CD4-positive, alpha-beta T cell treated with Interleukin-6 at 100 ng/mL for 8 hours (primary cell): Measurements from ENCODE around the gene UTP25.

Experiments
- DNase-seq: peaks from one replicate; pipeline ENCODE4 v3.0.0-alpha.2; 2020; ENCODE audit warnings: mixed read lengths, low spot score

UTP25 gene

DNA sequence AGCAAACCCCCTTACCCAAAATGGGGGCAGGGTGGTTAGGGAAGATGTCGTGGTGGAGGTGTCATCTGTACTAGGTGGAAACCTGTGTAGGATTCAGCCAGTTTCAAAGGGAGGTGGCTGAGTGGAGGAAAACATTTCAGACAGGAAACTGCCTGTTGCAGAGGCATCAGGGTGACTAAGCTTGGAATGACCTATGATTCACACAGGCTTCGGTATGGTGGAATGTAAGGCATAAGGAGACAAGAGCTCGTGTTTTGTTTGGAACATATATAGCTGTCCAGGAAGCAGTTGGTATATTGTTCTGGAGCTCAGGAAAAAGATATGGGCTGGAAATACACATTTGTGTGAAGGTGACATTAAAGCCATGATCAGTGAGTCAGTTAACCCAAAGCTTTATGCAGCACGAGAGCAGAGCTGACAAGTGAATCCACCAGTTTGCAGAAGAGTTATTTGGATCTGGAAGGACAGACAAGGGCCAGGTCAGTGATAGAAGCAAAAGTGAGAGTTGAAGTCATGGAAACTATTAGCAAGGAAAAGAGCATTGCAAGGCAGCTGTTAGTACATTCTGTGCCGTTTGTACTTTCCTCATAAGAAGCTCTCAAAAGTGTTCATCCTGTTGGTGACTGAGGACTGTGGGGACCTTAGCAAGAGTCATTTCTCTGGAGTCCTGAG is 12.2 kb downstream of the UTP25 start:
- no peak for DNase-seq

DNA sequence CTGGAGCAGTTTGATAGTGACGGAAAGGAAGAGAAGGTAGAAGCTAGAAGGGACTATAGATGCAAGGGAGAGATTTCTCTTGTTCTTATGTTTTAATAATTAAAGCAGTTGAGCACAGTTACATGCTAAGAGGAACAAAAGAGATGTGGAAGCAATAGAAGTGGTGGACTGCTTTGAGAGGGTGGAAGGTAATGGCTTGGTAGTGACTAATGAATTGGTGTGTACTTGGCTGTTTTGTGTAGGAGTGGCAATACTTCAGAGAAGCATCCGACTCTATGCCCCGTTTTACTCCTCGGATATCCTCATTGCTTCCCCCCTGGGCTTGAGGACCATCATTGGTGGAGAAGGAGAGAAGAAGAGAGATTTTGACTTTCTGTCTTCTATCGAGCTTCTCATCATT is 12.8 kb downstream of the UTP25 start:
- no peak for DNase-seq

DNA sequence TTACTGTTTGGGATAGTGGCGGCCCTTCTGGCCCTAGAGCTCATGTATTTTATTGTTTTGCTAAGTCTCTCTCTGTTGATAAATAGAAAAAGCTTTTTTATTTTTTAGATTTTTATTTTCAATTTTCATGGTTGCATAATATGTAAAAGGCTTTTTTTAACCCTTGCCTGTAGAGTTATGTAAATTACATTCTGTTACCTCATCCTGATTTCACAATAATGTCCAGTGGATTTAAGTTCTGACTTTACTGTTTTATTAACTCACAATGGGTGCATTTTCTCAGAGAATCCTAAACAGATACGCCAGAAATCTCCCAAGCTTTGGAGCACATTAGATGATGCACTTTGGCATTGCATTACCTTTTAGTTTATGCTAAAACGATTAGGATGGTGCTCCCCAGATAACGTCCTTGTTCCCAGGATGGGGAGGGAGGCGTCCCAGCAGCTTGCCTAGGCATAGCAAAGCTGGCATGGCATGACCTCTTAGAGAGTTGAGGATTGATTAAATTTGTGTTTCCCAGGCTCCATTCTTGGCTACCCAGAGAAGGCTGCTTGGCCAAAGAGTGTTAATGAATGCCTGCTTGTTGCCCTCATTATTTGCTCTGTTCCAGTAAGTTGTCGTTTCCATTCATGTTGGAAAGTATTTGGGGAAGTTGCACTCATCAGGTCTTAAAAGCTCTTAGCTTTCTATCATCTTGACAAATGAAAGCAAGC is 17.1 kb downstream of the UTP25 start:
- no peak for DNase-seq

DNA sequence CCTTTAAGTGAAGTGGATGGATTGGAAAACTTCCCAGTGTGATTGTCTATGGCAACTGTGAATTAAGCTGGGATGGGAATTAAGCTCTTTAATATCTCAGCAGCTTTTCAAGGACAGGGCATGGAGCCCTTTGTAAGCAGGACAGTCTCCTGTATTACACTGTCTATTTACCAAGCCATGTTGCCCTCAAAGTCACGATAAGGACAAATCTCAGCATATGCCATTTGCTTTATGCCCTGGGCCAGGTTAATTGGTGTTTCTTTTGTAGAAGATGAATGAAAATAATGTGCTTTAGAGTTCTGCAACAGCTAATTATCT is 17.6 kb downstream of the UTP25 start:
- DNase-seq = no peak

DNA sequence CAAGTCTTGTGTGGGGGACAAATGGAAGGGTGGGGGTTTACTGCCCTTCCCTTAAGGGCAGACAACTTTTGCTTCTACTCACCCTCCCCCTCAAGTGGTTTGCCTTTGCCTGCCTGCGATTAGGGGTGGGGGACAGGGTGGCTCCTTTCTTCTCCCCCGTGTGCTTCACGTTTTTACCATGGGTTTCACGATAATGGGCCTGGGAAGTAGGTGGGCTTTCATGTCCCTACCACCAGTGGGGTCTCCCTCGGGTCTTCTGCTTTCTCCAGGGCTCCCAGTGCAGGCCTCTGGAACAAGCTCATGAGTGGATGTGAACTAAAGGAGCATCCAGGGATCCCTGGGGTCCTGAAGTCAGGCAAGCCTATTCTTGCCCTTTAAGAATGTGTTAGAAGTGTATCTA is 21.6 kb downstream of the UTP25 start:
- no peak for DNase-seq

DNA sequence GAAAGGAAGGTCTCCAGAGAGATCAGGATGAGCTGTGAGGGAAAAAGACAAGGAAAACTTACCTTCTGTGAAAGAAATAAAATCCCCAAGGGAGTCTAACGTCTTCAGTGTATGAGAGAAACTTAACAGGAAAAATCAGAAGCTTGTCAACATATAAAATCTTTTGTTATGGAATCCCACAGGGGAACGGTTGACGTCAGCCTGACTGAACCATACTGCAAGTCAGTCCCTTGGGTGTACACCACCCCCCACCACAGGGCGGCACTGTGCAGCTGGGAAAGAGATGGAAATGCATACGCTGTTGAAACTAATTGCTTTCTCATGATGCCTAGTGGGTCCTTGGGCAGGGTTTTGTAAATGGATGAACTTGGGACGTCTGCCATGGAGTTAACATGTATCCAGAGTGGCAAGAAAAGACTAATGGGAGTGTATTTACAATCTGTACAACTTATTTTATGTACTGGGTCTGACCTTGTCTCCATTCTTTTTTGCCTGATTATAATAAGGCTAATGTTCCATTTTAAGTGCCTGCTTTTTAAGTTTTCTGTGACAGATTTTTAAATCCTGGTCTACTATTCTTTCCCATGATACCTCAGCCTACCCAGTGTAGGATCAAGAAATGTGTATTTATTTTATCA is 22.7 kb downstream of the UTP25 start:
- no peak for DNase-seq

DNA sequence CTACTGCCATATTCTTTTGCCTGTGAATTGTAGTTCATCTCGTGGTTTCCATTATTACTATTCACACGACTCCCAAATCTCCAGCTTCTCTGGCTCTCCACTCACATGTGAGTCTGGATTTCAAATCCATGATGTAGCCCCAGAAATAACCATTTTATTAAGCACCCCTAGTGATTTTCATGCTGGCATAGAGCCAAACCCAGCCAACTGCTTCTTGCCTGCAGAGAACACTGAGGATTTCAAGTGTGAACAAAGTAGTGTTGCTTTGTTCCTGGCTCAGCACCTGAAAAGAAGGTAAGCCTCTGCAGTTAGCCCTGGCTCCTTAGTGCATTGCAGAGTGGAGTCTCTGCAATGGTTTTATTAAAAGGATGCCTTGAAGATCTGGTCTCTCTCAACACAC is 25.9 kb downstream of the UTP25 start:
- DNase-seq = no peak

DNA sequence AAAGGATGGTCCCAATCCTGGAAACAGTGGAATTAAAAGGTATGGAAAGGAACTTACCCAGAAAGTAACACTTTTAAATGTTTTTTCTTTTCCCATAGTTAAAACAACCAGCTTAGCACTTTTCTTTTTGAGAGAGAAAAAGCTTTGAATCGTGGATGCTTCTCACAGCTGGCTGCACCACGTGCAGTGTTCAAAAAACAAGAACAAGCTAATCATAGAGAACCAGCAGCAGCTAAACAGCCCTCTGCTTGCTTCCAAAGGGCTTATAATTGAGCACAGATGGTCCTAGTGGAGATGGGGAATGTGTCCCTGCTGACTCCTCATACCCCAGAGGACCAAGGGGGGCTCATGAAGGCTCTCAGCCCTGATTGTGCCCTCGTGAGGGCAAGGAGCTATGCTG is 26.4 kb downstream of the UTP25 start:
- no peak for DNase-seq

DNA sequence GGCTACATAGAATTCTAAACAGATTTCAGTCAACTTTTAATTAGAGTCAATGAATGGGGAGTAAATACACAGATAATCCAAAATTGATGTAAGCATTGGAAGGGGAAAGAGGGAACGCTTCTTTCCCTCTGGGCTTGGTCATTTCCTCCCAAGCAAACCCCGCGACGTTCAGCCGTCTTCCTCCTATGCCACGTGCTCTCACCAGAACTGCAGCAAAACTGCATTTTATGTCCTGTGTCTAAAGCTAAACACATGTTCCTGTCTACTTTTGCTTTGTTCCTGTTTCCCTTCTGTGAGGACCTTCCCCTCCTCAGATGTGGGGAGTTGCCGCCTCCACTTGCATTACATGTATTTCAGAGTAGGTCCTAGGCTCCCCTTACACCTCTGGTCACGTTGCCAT is 27.2 kb downstream of the UTP25 start:
- DNase-seq = no peak

DNA sequence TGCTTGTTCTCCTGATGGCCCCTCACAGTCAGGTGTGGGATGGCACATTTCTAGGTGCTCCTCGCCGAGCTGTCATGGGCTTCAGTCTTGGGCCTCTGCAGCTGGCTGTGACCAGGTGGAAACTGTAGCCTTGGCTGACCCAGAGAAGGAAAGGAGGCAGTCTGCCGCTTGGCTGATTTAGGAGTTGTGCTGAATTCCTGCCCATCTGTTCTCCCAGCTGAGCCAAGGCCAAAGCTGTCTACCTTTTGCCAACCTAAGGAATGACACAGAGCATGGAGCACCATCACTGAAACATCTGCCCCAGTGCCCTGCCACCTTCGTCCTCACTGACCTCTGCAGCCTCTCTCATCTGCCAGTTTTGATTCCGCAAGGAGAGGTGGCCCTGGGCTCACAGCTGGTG is 27.9 kb downstream of the UTP25 start:
- no peak for DNase-seq

DNA sequence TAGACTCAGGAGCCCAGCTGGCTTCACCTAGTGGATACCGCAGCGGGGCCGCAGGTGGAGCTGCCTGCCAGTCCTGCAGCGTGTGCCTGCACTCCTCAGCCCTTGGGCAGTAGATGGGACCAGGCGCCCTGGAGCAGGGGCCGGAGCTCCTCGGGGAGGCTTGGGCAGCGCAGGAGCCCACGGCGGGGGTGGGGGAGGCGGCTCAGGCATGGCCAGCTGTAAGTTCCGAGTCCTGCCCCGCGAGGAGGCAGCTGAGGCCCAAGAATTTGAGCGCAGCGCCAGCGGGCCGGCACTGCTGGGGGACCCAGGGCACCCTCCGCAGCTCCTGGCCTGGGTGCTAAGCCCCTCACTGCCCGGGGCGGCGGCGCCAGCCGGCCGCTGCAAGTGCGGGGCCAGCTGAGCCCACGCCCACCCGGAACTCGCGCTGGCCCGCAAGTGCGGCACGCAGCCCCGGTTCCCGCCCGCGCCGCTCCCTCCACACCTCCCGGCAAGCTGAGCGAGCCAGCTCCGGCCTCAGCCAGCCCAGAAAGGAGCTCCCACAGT is 30.9 kb downstream of the UTP25 start:
- no peak for DNase-seq

DNA sequence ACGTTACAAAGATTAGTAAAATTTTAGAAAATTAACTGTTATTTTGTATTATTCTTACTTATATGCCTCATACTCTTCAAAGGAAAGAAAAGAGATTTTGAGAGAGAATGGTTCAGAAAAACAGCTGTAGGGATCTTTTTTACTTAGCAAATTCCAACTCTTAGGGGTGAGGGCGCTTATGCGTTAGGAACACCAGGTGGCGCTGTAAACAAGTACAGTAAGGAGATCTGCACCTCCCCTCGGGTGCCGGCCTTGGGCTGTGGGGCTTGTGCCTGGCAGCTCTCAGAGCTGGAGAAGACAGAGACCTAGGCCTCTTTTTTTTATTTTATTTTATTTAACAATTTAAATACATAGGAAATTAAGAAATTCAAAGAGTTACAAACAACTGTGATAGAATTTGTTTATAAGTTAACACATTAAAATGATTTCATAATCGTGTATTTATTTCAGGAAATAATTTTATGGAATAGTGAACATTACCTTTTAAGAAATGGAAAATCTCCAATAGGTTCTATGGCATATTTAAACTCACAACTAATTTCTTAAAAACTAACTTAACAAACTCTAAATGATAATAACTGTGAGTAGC is 32.6 kb downstream of the UTP25 start:
- peak; percentile 67 for DNase-seq

DNA sequence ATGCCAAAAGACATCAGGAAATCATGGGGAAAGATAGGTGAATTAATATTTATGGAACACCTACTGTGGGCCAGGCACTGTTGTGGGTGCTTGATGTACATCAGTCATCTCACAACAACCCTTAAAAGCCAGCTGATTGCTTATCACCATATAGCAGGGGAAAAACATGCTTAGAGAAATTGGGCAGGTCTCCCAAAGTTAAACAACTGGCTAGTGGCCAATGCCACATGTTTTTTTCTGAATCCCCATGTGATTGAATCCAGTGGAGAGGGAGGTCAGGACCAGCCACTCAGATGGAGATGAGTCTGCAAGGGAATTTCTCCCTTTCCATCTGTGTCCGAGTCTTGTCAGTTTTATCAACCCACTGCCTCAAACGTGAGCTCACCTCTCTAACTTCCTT is 33.5 kb downstream of the UTP25 start:
- DNase-seq = no peak

DNA sequence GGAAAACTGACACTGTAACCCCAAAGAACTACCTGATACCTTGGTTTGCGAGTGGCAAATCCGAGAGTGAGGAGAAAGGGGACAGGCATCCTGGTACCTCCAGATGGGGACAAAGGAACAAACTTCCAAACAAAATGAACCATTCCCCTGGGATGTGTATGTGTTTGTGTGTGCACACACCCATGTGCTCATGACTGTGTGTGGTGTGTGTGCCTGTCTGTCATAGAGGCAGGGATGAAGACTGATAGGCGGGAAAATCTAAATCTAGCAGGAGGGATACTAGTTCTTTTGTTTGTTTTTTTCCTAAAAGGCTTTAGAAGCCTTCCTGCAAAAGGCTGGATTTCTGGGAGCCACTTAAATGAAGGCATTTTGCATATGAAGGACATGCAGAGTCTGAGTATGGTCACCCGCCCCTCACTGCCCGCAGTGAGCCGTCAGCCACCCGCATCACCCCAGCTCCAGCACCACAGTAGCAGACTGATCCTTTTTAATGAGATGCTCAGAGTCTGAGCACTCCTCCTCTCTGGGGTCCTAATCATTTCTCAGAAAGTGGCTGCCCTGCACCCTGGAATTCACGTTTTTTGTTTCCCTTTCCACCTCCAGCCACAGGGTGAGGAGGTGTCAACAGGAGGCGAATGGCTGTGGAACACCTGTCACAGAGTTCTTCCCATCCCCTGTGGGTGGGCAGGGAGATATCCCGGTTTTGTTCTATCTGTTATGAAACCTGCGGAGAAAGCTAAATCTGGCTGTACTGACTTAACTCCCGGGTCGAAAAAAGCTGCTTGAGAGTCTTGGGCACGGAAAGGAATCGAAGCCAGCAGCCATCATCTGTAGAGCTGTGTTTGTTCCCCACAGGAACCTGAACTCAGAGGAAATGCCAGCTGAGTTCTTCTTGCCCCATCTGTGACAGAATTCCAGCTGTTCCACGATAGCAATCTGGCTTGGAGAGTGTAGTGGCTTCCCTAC is 34.9 kb downstream of the UTP25 start:
- DNase-seq = no peak

DNA sequence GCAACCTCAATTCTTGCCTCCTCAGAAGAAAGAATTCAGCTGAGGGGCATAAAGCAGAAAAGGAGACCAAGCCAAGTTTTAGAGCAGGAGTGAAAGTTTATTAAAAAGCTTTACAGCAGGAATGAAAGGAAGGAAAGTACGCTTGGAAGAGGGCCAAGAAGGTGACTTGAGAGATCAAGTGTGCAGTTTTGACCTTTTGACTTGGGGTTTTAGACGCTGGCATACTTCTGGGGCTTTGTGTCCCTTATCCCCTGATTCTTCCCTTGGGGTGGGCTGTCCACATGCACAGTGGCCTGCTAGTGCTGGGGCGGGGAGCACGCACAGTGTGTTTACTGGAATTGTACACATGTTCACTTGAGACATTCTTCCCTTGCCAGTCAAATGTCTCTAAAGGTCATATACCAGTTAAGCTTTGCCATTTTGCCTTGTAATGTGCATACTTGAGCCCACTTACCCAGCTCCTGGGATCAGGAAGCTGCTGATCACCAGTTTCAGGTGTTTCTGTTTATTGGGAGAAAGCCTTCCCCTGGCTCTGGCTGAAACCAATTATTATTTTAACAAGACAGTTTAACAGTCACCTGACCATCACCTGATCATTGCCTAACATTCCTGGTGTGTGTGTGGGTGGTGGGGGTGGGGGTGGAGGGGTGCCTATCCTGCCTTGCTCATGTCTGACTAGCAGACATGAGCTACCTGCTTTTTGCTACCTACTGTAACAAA is 36.2 kb downstream of the UTP25 start:
- DNase-seq = no peak

DNA sequence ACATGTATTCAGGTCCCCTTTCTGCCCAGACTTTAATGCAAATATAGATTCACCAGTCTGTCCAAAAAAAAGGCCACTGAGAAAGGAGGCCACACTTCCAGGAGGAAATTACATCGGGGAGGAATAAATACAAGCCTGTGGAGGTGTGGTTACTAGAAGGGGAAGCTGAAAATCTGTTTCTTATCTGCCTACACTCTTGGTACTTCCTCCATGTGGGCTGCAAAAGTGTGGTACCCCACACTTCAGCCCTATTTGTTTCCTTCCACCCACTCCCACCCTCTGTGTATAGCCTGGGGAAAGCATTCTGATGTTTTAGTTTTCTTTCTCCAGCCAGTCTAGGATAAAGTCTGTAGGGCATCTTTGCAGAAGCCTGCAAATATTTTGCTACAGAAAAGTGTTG is 38.4 kb downstream of the UTP25 start:
- no peak for DNase-seq

DNA sequence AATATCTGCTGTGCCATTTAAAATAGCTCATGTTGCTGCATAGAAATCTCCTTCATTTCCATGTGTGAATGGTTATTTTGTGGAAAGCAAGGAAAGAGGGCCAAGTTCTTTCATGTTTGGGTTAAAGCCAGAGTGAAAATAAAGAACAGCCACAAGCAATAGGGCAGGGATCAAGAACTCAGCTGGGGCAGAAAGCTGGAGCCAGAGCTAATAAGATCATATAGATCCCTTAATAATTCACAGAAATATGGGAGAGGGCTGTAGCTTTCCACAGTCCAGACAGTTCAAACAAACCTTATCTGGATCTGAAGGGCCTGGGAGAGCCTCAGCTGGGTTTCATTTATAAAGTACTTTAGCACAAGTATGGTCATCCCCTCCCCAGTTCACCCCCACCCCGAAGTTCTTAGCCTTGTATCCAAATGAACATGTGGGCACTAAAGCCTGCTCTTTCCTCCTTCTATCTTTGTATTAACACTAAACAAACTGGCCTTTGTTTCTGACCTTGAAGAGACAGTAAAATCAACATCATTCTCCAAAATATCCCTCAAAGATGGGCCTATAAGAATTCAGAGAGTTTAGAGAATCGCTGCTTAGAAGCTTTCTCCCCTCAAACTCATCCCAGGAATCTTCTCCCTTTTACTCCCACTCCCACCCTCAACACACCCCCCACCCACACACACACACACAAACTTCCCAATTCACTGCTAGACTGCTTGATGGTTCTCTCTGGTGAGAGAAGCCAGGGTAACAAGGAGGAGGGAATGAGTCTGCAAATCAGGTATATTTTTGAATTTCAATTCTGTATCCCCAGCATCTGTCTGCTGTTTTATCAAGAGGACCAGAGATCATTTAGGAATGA is 41.7 kb downstream of the UTP25 start:
- no peak for DNase-seq

DNA sequence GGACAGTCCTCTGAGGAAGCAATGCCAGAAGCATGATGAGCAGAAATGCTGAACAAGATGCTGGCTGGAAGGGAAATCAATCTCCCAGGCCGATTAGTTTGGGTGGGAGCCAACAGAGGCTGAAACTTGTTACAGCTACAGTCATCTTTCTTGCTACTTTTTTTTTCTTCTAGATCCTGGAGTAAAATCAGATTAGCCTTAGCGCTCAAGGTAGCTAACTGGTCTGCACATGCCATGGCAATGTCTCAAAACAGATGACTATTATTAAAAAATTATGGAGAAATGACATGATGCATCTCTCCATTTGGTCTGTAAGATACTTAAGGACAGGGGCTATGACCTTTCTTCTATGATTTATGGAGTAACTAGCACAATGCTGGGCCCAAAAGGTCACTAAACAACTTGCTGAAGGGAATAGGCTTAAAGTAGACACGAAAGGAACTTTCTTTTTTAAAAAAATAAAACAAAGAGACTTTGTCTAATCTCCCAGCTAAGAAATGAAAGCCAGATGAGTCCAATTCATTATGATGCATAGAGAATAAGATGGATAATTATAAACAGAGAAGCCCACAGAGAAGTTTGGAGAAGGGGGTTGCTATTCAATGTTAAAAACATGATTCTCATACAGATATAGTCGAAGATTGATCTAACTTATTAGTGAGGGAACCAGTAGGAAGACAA is 42.5 kb downstream of the UTP25 start:
- no peak for DNase-seq

DNA sequence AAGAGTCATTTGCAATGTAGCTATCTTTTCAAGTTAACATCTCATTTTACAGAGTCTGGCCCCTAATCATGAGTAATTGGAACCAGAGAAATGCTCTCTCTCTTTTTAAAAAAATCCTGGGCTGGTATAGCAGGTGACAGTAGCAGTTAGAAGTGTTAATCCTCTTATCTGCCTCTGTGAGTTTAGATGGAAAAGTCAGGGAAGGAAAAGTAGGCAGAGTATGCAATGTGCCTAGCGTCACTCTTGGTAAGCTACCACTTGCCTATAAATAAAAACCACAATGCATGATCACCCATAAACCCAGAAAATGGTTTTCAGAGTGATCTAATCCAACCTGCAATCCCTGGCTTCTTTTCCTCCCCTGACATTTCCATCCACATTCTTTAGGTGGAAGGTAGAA is 43.2 kb downstream of the UTP25 start:
- no peak for DNase-seq

DNA sequence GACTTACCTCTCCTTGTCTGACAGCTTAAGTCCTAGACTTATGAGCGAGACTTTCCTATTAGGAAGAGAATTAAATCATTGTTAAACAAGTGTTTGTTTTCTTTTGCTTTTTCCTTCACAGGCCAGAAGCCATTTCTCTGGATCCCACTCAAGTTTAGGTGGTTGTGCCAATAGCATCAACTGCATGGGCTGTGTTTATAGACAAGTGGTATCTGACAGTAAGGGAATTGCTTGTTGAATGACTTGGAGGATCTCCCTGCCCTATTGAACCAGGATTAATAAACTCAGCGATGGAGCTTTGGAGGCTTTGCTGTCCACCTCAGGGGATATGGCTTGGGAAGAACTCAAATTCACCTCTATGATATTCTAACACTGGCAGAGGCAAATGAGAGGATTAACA is 43.7 kb downstream of the UTP25 start:
- no peak for DNase-seq
